ENCODE results near the gene PCBP1.
"Not testable (repeated sequence)": the region's sequence is repeated elsewhere in the genome, so short reads cannot be mapped to it uniquely, and the experiment has no call there.

PCBP1 gene

DNA sequence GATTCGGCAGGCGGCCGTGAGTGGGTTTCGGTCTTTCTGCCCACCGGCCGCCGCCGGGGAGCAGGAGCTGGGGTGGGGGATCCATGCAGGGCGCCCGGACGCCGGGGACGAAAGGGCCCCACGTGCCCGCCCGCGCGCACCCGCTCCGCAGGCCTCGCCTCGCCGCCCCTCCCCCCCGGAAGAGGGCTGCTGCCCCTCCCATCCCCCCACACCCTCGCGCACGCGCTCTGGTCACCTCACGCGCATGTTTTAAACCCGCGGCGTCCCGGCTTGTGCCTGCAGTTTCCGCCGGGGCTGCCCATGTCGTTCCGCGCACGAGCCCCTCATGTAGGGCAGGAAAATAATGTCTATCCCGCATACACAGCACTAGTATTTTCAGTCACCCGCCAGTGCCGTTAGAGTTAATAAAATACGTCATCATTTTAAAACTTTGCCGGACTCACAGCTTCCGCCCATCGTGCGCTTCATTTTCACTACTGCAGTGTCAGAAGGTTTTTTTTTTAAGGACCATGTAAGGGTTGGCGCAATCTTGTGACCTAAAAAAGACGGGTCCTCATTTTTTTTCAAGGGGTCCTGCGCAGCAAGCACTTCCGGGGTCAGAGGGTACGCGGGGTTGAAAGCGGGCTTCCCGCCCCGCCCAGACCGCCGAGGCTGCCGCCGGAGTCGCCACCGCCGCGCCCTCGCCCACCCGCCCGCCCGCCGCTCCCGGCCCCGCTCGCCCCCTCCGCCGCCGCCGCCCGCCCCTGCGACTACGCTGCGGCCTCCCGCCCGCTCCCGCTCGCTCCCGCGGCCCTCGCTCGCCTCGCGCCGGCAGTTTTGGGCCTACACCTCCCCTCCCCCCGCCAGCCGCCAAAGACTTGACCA is at the start of gene PCBP1:
PCBP1 (plus strand) TSS at position 640 of the 864 bp plus-strand sequence. CDS start 267 bp downstream, outside the sequence.
- DNase-seq = peak; percentile 83

DNA sequence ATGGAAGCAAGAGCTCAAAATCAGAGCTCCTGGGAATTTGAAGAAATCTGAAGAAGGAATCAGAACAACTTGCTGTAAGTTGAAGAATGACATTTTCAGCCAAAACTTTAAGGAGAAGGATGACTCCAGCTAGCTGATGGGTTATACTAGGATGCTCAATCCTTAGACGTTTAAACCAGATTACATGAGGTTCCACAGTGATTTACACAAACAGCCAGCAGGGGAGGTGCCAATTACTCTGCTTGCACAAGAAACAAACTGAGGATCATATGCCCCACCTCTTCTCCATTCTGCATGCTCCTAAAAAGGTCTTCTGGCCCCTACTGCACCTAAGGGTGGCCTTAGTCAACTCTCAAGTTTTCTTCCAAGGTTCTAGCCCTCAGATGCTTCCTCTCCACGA is 47.9 kb upstream of the PCBP1 start:
- no peak for DNase-seq

DNA sequence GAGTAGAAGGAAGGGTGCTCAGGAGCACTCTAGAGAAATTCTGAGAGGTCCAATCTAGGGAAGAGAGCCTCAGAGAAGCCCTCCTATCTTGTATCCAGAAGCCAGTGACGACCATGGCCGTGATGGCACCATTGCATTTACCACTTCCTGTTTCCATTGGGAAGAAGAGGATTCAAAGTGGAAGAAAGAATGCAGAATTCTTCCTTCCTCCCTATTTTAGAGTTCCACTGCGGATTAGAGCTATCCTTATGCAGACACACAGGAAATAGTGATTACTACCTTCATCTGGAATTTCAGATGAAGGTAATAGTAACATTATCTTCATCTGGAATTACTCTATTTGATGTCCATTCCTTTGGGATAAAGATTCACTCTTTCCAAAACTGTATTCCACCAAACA is 45.6 kb upstream of the PCBP1 start:
- no peak for DNase-seq

DNA sequence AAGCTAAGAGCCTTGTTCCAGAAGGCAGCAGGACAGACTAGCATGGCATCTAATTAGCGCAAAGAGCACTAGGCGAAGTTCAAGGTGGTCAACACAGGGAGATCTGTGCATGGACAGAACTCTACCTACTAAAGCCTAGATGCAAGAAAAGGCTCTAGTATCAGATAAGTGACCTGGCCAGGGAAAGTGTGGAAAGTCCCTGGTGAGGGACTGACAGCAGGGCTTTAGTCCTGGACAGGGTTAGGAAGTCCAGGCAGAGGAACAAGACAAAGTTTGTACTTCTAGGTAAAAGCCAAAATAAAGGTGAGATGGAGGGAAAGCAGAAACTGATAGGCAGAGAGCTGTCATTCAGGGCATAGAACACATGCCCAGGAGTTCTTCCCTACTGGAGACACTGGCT is 45.0 kb upstream of the PCBP1 start:
- no peak for DNase-seq

DNA sequence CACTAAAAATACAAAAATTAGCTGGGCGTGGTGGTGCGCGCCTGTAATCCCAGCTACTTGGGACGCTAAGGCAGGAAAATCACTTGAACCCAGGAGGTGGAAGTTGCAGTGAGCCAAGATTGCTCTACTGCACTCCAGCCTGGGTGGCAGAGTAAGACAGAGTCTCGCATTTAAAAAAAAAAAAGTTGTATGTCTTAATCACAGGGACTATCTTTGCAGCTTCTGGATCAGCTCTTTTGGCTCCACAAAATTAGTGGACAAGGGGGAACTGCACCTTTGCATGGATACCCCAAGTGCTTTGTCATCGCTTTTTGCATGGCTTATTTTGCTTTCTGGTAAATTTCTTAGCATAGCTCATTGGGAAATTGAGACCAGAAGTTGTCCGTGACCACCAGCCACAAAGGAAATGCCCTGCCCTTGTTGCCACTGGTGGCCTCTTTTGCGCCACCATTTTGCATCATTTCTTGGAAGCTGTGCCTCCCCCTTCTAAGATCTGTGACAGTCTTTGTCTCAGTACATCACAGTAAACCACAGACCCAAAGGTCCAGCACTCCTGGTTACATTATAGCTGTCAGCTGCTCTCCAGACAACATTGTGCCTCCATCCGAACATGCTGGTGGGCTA is 43.9 kb upstream of the PCBP1 start:
- DNase-seq = no peak

DNA sequence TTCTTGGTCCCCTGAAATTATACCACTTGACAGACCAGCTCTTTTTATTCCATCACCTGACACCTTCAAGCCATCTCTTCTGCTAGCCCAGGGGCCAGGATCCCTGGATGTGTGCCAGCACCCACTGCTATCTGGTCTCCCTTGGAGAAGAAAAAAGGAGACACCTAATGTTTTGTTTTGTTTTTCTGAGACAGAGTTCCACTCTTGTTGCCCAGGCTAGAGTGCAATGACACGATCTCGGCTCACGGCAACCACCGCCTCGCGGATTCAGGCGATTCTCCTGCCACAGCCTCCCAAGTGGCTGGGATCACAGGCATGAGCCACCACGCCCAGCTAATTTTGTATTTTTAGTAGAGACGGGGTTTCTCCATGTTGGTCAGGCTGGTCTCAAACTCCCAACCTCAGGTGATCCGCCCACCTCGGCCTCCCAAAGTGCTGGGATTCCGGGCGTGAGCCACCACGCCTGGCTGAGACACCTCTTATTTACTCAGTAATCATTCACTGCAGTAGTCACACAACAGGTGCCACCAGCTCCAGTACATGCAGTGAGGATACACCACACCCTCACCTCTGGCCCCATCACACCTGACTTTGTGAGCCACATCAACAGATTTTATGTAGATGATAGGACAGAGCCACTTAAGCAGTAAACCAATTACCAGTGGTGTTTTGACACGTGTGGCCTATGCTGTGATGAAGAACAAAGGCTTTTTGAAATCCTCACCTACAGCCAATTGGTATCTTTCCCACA is 42.8 kb upstream of the PCBP1 start:
- no peak for DNase-seq

DNA sequence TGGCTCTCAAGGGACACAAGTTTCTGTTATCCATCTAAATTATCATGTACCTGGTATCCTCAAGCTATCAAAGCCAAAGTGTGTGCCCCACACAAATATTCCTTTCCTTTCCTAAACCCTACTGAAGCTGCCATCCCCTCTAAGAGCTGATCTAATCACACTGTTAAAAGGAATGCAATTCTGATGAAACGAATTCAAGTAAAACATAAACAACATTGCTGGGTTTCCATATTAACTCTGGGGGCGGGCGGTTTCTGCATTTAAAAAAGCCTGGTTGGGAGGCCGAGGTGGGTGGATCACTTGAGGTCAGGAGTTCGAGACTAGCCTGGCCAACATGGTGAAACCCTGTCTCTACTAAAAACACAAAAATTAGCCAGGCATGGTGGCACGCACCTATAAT is 41.9 kb upstream of the PCBP1 start:
- DNase-seq = no peak

DNA sequence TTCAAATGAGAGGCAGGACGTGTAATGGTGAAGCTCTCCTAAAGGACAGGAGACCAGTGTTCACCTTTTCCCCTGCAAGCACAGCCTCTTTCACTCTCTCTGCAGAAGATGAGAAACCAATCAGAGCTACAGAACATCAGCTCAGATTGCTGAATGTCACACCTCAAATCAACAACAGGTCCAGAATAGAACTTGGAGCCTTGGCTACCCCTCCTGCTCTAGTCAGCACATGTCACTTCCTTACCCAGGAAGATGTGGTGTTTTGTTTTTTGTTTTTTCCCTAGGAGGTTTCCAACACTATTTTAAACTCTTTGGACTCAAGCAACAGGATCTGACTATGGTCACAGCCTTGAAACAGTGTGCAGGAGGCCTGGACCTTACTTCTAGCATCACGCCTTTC is 41.3 kb upstream of the PCBP1 start:
- DNase-seq = no peak

DNA sequence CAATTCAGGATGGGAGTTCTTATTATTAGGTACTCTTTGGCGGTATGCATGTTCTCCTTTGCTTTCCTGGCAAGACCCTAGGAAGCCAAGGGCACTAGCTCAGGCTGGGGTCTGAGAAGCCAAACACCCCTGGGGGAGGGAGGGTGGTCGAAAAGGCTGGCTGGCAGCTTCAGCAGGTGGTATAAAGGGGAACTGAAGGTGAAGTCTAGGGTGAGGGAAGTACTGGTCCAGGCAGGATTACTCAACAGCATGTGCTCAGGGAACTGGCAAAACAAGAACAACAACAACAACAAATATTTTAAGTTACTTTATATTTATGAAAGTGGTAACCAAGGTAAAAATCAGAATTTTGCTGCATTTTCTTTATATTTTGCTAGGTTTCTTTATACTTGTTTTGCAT is 40.7 kb upstream of the PCBP1 start:
- DNase-seq = no peak

DNA sequence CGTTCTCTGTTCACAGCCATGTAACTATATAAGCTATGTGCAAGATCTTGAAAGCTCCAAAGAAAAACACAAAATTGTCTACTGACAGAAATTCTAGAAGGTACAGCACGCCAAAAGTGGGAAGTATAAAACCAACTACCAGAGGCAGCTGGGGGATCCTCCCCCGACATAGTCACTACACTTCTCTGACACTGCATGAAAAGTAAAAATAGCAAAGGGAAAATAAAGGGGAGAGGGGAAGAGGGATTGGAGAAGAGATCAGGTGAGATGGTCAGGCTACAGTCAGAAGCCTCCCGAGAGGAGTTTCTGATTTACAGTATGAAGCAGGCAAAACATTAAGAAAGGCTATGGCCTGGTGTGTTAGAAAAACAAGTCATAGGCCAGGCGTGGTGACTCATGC is 39.8 kb upstream of the PCBP1 start:
- no peak for DNase-seq

DNA sequence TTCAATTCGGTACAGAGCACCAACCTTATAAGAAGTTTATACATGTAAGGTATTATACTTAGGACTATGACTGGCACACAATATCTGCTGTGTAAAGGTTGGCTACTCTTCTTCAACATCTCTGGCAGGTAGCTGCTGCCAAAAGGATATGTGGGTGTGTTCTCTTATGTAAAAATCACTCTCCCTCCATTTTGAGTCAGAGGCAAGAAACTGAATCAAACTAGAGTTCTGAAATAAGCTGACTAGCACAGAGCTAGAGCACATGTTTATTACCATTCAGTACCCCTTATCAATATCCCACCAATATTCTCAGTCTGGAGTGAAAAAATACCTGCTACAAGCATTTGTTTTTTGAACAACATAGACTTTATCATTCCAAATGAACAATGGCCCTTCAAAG is 38.0 kb upstream of the PCBP1 start:
- no peak for DNase-seq

DNA sequence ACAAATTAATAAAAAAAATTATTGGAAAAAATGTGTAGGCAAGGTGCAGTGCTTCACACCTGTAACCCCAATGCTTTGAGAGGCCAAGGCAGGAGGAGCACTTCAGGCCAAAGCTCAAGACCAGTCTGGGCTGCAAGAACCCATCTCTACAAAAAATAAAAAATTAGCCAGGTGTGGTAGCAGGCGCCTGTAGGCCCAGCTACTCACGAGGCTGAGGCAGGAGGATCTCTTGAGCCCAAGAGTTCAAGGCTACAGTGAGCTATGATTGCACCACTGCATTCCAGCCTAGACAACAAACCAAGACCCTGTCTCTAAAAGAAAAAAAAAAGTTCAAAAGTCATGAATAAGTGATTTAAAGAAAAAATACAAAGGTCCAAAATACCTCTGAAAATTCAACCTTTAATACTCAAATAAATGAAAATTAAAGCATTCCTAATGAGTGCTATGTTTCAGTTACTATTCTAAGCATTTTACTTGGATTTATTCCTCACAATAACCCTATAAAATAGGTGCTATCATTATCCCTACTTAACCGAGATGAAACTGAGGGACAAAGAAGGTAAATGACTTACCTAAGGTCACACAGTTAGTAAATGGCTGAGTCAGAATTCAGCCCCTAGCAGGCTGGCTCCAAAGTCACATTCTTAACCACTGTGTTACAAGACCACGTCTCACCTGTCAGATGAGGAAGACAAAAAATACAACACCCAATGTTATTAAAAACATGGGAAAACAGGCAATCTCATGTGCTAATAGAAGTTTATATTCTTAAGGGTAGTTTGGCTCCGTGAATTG is 36.4 kb upstream of the PCBP1 start:
- no peak for DNase-seq

DNA sequence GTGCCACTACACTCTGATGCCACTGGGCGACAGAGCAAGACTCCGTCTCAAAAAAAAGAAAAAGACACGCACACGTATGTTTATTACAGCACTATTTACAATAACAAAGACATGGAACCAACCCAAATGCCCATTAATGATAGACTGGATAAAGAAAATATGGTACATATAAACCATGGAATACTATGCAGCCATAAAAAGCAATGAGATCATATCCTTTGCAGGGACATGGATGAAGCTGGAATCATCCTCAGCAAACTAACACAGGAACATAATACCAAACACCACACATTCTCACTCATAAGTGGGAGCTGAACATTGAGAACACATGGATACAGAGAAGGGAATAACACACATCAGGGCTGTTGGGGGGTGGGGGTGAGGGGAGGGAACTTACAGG is 32.0 kb upstream of the PCBP1 start:
- not testable (repeated sequence) for DNase-seq

DNA sequence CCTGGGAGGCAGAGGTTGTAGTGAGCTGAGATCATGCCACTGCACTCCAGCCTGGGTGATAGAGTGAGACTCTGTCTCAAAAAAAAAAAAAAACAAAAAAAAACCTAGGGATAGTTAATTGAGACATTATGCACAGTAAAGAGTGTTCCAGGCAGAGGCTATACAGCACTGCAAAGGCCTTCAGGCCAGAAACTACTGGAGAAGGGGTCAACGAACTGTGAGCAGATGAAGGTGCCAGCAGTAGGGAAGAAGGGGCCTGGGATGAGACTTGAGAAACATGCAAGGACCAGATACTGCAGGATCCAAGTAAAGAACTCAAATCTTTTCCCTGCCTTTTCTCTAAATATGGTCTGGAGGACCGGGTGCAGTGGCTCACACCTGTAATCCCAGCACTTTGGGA is 26.0 kb upstream of the PCBP1 start:
- no peak for DNase-seq

DNA sequence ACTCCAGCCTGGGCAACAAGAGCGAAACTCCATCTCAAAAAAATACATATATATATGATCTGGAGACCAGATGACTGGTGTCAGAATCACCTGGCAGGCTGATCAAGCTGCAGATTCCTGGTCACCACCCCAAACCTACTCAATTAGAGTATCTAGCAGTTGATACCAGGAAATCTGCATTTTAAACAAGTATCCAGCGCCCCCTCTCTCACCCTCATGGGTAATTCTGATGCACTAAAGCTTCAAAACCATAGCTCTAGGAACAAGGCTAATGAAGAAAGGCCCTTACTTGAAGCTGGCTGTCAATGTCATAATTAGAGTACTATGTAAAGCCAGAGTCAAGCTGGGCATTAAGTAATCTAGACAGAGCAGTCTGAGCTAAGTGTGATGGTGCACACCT is 25.0 kb upstream of the PCBP1 start:
- DNase-seq = no peak

DNA sequence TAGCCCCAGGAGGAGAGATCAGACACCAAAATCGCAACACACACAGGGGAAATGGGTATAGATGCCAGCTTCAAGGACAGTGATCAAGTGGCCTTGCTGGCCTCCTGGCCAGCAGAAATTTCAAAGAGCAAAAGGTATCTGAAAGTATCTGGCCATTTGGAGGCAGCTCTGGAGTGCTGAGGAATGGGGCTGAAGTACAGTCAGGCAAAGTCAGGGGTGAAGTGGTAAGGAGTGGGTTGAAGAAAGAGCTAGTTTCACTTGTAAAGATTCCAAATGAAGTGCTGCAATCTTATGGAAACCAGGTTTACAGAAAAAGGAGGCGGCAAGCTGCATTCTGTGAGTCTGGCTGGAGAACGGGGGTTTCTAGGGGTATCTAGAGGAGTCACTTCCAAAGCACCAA is 19.2 kb upstream of the PCBP1 start:
- no peak for DNase-seq

DNA sequence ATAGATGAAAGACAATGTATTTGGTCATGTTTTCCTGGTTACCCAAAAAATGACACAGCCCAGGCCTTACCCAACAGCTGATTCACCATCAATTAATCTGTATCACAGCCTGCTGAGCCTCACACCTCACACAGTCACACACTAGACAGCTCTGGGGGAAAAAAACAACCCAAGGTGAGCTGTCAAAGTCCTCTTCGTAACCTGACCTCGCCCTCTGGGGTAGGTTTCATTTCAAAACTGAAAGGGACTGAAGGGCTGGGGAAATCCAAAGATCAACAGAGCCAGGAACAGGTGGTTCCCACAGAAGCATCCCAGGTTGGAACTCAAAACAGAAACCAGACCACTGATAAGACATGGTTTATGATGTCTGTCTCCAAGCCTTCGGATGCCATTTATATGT is 18.2 kb upstream of the PCBP1 start:
- no peak for DNase-seq

DNA sequence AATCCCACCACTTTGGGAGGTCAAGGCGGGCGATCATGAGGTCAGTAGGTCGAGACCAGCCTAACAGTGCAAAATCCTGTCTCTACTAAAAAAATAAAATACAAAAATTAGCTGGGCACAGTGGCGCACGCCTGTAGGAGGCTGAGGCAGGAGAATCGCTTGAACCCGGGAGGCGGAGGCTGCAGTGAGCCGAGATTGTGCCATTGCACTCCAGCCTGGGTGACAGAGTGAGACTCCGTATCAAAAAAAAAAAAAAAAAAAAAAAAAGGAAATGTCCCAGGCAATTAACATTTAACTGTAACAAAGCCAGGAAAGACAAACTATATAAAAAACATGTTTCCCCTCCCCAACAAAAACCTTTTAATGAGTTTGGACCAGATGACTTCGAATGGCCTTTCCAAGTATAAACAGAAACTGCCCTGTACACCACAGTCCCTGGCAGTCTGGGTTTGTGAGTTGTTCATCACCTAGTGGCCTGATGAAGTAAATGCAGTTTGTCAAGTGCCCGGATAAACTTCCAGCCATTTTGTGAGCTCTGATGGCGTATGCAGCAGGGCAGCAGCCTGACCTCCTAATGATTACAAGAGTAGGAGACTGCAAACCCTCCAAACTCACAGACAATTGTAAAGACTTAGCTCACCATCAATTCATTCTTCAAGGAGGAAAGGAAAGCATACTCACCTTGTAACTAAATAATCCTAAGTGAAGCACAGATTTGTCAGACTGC is 16.6 kb upstream of the PCBP1 start:
- DNase-seq = peak; percentile 42

DNA sequence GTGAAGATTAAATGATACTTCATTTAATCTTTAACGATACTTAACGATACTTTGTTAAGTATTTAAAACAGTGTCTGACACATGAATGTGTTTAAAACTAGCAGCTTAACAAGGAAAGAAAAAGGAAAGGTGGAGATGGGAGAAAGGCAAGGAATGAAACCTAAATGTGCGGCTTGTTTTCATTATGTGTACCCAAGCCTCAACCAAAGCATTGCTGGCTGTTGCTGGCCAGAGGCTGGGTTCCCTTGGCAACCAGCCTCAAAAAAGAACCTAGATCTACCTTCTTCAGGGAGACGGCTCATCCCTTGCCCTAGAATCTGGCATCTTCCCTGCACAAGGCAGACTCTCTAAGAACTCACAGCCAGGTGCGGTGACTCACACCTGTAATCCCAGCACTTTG is 13.8 kb upstream of the PCBP1 start:
- DNase-seq = no peak

DNA sequence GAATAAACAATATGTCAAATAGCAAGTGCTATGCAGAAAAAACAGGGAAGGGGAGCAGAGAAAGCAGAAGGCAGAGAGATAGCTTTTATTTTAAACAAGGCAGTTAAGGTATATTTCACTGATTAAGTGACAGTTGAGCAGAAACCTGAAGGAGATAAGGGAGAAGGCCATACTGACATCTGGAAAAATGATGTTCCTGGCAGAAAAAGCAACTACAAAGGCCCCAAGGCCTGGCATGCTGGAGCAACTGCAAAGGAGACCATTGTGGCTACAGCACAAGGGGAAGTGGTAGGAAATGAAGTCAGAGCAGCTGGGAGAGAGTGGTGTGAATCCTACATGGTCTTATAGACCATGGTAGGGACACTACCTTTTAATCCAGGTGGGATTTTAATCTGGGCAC is 8.9 kb upstream of the PCBP1 start:
- DNase-seq = no peak

DNA sequence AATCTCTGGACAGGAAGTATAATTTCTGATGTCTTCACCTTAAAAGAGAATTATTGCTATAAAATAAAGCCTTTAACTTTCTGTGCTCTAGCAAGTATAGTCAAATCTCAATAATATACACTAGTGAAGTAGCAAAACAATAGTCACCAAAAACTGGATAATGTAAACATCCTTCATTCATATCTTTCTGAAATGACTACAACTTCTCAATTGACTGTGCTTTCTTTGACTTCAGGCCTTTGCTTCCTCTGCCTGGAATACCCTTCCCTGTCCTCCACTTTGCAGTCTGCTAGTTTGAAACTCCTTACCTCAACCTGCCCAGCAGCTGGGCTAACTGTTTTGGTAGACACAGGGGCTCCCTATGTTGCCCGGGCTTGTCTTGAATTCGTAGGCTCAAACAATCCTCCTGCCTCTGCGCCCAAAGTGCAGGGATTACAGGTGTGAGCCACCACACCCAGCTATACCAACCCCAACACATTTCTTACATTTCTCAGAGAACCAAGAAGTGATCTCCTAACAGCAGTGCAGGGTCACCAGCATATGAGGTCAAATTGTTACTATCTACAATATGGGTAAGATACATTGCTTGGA is 6.6 kb upstream of the PCBP1 start:
- DNase-seq = no peak

DNA sequence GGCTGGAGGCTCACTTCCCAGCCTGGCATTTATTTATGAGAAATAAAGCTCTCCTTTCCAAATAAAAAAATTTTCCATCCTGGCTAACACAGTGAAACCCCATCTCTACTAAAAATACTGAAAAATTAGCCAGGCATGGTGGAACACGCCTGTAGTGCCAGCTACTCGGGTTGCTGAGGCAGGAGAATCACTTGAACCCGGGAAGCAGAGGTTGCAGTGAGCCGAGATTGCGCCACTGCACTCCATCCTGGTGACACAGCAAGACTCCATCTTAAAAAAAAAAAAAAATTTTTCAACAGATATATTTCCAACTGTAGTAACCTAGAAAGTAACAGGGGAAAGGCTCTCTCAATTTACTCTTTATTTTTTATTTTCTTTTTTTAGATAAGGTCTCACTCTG is 6.1 kb upstream of the PCBP1 start:
- no peak for DNase-seq

Data from NCI-H1417 treated with DMSO at 0.1 percent for 48 hours (cell line).